ENCODE results near the gene CLHC1. TPM values are rescaled to one million over a fixed set of nuclear protein-coding genes. Genes with fewer than 3 reads are reported as not detected.

The CLHC1 gene
- polyA plus RNA-seq, 3 donors = 2.4 to 5.0 TPM; not detected in 1

DNA sequence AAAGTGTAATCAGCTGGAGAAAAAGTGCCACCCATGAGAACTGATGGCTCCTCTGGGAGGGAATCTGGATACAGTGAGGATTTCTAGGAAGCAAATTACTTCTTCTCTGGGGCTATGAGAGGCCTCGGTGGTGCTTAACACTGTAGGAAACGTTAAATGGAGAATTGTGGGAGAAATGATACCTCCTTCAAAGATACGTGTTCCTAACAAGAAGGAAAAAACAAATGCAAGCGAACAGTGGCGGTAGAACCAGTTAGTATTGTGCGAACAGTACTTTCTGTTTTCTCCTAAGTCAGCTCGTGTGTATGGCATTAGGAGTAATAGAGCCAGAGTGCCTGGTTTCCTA, 37.5 kb upstream of the CLHC1 start:
- no peaks in the 10 kb centered on the region for H4K20me1 ChIP-seq (ENCODE audit: insufficient read depth, low read length)
- TF ChIP-seq, protein P1, sequence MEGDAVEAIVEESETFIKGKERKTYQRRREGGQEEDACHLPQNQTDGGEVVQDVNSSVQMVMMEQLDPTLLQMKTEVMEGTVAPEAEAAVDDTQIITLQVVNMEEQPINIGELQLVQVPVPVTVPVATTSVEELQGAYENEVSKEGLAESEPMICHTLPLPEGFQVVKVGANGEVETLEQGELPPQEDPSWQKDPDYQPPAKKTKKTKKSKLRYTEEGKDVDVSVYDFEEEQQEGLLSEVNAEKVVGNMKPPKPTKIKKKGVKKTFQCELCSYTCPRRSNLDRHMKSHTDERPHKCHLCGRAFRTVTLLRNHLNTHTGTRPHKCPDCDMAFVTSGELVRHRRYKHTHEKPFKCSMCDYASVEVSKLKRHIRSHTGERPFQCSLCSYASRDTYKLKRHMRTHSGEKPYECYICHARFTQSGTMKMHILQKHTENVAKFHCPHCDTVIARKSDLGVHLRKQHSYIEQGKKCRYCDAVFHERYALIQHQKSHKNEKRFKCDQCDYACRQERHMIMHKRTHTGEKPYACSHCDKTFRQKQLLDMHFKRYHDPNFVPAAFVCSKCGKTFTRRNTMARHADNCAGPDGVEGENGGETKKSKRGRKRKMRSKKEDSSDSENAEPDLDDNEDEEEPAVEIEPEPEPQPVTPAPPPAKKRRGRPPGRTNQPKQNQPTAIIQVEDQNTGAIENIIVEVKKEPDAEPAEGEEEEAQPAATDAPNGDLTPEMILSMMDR (IDR thresholded peaks at IDR 0.05) = no peak
- peak overlapping the region in 1 of 2 donors; percentile 95 for H3K27ac ChIP-seq (ENCODE audit: low read depth in 1 of 2, low read length in 2 of 2)
- H2AFZ ChIP-seq (ENCODE audit: insufficient read depth, low read depth, low read length, poor library complexity, severe bottlenecking) = peak overlapping the region; percentile 95
- Mint-ChIP-seq H3K9me3 (peaks cover 0 to 1% (median 0%) of the 10 kb centered on the region in 7 donors), H3K4me1 (peaks cover 19% of the 10 kb centered on the region), H3K27me3 (ENCODE audit: low read depth in 3 of 3) (peaks cover 0 to 8% (median 2%) of the 10 kb centered on the region in 3 donors), H3K27ac (peak overlapping the region; percentile 93 to 97 (median 97)), H3K4me3 (peak overlapping the region; percentile 93 to 96), H3K36me3 (peaks cover 12 to 16% of the 10 kb centered on the region in 2 donors)
- no peaks in the 10 kb centered on the region for H3K27me3 ChIP-seq (ENCODE audit: control insufficient read depth in 2 of 2, insufficient read depth in 2 of 2, low read length in 2 of 2)
- H3K4me3 ChIP-seq (replicated peaks in 1 of 3; ENCODE audit: low read depth in 2 of 3, low read length in 3 of 3) = peak overlapping the region; percentile 56 to 88 (median 88)
- WGBS (ENCODE audit: insufficient coverage) = no CpG with 5 or more reads among the region's 7 CpGs
- intact Hi-C loops (cut with micrococcal nuclease) = no loop called here
- peaks cover 5 to 20% of the 10 kb centered on the region in 2 donors for H3K36me3 ChIP-seq (replicated peaks in 1 of 2; ENCODE audit: control insufficient read depth in 1 of 2, insufficient read depth in 2 of 2, low read length in 2 of 2)
- no peaks in the 10 kb centered on the region for H3K9me3 ChIP-seq (replicated peaks in 1 of 2; ENCODE audit: control insufficient read depth in 1 of 2, insufficient read depth in 1 of 2, low read length in 2 of 2)
- peak overlapping the region; percentile 84 for H3K4me2 ChIP-seq (replicated peaks; ENCODE audit: extremely low read depth, low read length, poor library complexity, severe bottlenecking)
- H3K79me2 ChIP-seq (ENCODE audit: insufficient read depth, low read length) = no peaks in the 10 kb centered on the region
- no peak for DNase-seq
- H3K4me1 ChIP-seq (ENCODE audit: control insufficient read depth in 1 of 2, insufficient read depth in 2 of 2, low read length in 2 of 2) = peaks cover 14 to 19% of the 10 kb centered on the region in 2 donors
- peak overlapping the region; percentile 85 for H3K9ac ChIP-seq (ENCODE audit: insufficient read depth, low read length, poor library complexity, severe bottlenecking)

DNA sequence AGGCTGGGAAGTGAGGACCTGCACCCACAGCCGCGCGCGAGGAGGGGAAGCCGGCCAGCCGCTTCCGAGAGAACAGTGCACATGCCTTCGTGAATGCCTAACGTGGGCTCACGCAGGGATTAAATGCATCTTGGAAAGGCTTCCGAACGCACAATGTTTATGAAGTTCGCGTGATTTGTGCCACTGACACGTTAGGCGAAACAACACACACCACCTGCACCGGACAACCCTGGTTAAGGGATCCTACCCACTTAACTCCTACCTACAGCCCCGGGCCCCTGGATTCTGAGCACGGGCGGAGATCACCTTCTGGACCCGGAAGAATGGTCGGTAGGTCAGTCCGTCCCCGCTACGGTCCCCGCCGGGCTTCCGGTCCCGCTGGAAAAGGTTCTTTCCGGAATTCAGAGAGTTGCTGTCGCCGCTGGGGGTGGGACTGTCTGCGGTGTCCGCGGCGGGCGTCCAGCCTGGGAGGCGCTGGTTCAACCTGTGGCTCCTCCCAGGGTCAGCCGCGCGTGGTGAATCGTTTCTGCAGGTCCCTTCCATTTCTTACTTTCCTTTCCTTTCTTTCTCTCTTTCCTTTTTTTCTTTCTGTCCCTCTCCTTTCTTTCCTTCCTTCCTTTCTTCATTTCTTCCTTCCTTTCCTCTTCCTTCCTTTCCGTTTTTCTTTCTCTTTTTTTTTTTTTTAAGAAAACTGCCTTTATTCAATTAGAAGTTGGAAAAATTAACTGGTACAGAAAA, 37.0 kb upstream of the CLHC1 start, which contains the start of gene MTIF2:
Gene MTIF2 (minus strand): TSS at position 325 of the 738 bp plus-strand sequence. CDS start 5,373 bp downstream, outside the sequence.
- Histone ChIP-seq H2AFZ (ENCODE audit: insufficient read depth, low read depth, low read length, poor library complexity, severe bottlenecking) (peak within 1 kb of the TSS; percentile 95), H3K36me3 (replicated peaks in 1 of 2; ENCODE audit: control insufficient read depth in 1 of 2, insufficient read depth in 2 of 2, low read length in 2 of 2) (peaks cover 10 to 26% of the 10 kb centered on the region in 2 donors), H3K27me3 (ENCODE audit: control insufficient read depth in 2 of 2, insufficient read depth in 2 of 2, low read length in 2 of 2) (no peaks in the 10 kb centered on the region), H3K4me2 (replicated peaks; ENCODE audit: extremely low read depth, low read length, poor library complexity, severe bottlenecking) (peak within 1 kb of the TSS; percentile 84), H3K27ac (ENCODE audit: low read depth in 1 of 2, low read length in 2 of 2) (peak within 1 kb of the TSS; percentile 95), H3K4me1 (ENCODE audit: control insufficient read depth in 1 of 2, insufficient read depth in 2 of 2, low read length in 2 of 2) (peaks cover 14 to 19% of the 10 kb centered on the region in 2 donors), H4K20me1 (ENCODE audit: insufficient read depth, low read length) (no peaks in the 10 kb centered on the region), H3K4me3 (replicated peaks in 1 of 3; ENCODE audit: low read depth in 2 of 3, low read length in 3 of 3) (peak within 1 kb of the TSS; percentile 56 to 88 (median 88)), H3K9me3 (replicated peaks in 1 of 2; ENCODE audit: control insufficient read depth in 1 of 2, insufficient read depth in 1 of 2, low read length in 2 of 2) (no peaks in the 10 kb centered on the region), H3K79me2 (ENCODE audit: insufficient read depth, low read length) (no peaks in the 10 kb centered on the region), H3K9ac (ENCODE audit: insufficient read depth, low read length, poor library complexity, severe bottlenecking) (peak within 1 kb of the TSS; percentile 85)
- peaks cover 0 to 6% (median 0%) of the 10 kb centered on the region in 3 donors for H3K27me3 Mint-ChIP-seq (ENCODE audit: low read depth in 3 of 3)
- intact Hi-C loops (cut with micrococcal nuclease) = no loop called here
- peak; percentile 89 to 93 (median 91) for DNase-seq
- TF ChIP-seq, protein P1 (IDR thresholded peaks at IDR 0.05) = no peak
- under 1% methylated on average over 41 of the region's 43 CpGs for WGBS (ENCODE audit: insufficient coverage)
- H3K27ac Mint-ChIP-seq = peak within 1 kb of the TSS; percentile 93 to 97 (median 97)
- H3K4me3 Mint-ChIP-seq = peak within 1 kb of the TSS; percentile 93 to 96
- H3K9me3 Mint-ChIP-seq = peaks cover 0 to 1% (median 0%) of the 10 kb centered on the region in 7 donors
- H3K4me1 Mint-ChIP-seq = peaks cover 19% of the 10 kb centered on the region
- peaks cover 17 to 22% of the 10 kb centered on the region in 2 donors for H3K36me3 Mint-ChIP-seq
